Mucosa of descending colon (tissue), 3 donors: ENCODE measurements around the gene EMP3. TPM values are rescaled to one million over a fixed set of nuclear protein-coding genes. Genes with fewer than 3 reads are reported as not detected.

Experiments
- ATAC-seq: fragments of 200-7000 bp; cut with Tn5 transposase; one replicate; pipeline ENCODE4 v1.9.1; 2020; ENCODE audit warnings: mild to moderate bottlenecking, moderate library complexity
- DNase-seq, 3 donors: peaks; one replicate each; pipeline ENCODE4 v3.0.0-alpha.2; 2020
- H3K36me3 ChIP-seq: fragments of 200-600 bp; one replicate; pipeline ENCODE4 v1.8.0; 2021; ENCODE audit warnings: low read depth, mild to moderate bottlenecking
- H3K4me1 ChIP-seq: fragments of 200-600 bp; one replicate; pipeline ENCODE4 v1.8.0; 2021; ENCODE audit warnings: low read depth, mild to moderate bottlenecking
- H3K4me3 ChIP-seq: fragments of 200-600 bp; one replicate; pipeline ENCODE4 v1.8.0; 2021; ENCODE audit warnings: mild to moderate bottlenecking
- H3K9me3 ChIP-seq: fragments of 200-600 bp; one replicate; pipeline ENCODE4 v1.8.0; 2021; ENCODE audit warnings: mild to moderate bottlenecking
- intact Hi-C, 2 donors: fragments of 100-400 bp; cut with DNase I in 1 of 2; cut with micrococcal nuclease in 1 of 2; formaldehyde crosslinking; loops; one replicate each; pipeline versions ENCODE4 v1.11.0 to v1.11.1; 2022; cut with DNase I, micrococcal nuclease
- total RNA-seq, 3 donors: library from RNA; stranded (reverse); fragmentation: NEBNext Ultra II Directional in 2 of 3; extraction: Animal tissue kit (Norgen Biotek cat#: 25700) in 2 of 3; gene quantifications; one replicate each; pipeline versions ENCODE4 v1.2.1 to v1.2.4, GENCODE V29; 2021 to 2023
- TF ChIP-seq, protein P1 (sequence below): fragments of 200-600 bp; IDR thresholded peaks from one replicate; pipeline ENCODE4 v1.8.0; 2022; ENCODE audit warnings: antibody characterized with exemption, mild to moderate bottlenecking
- donor health status: DM: no; HTN: no; CAD: no; lungs with moderate emphysema.
- donor health status: DM: no; HTN: no; CAD: no.
- donor health status: DM: no; HTN: yes; CAD: no.

The EMP3 gene
- total RNA-seq, 3 donors from 2014 or later, result 10.3 to 109 (median 36.2) TPM

DNA sequence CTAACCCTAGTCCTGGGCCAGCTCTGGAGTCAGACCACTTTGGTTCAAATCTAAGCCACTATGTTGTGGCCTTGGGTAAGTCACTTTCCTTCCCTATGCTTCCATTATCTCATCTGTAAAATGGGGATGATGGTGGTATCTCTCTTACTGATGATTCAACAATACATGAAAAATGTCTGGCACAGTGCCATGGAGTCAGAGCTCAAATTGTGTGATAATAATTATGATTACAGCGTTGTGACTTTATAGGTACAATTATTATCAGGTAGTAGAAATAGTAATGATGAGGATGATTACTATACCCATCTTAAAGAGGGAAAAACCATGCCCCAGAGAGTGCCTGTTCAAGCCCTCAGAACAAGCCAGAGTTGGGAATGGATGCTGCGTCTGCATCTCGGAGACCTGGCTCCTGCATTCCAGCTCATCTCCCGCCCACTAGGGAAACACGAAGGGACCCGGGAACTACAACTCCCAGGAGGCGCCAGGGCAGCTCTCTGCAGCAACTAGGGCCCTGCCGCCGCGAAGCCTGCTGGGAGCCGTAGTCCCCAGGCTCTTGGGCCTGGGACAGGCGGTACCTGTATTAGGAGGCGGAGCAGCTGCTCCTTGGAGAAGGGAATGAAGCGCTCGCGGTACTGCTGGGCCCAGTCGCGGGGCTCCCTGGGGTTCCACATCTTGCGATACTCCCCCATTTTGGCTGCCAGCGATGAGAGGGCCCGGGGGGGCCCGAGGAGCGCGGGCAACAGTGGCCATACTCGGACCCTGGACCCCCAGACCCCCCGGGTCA is 37.6 kb downstream of the EMP3 start:
- peak; percentile 84 for ATAC-seq
- peaks cover 3% of the 10 kb centered on the region for H3K4me1 ChIP-seq
- TF ChIP-seq, protein P1, sequence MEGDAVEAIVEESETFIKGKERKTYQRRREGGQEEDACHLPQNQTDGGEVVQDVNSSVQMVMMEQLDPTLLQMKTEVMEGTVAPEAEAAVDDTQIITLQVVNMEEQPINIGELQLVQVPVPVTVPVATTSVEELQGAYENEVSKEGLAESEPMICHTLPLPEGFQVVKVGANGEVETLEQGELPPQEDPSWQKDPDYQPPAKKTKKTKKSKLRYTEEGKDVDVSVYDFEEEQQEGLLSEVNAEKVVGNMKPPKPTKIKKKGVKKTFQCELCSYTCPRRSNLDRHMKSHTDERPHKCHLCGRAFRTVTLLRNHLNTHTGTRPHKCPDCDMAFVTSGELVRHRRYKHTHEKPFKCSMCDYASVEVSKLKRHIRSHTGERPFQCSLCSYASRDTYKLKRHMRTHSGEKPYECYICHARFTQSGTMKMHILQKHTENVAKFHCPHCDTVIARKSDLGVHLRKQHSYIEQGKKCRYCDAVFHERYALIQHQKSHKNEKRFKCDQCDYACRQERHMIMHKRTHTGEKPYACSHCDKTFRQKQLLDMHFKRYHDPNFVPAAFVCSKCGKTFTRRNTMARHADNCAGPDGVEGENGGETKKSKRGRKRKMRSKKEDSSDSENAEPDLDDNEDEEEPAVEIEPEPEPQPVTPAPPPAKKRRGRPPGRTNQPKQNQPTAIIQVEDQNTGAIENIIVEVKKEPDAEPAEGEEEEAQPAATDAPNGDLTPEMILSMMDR, result no peak

DNA sequence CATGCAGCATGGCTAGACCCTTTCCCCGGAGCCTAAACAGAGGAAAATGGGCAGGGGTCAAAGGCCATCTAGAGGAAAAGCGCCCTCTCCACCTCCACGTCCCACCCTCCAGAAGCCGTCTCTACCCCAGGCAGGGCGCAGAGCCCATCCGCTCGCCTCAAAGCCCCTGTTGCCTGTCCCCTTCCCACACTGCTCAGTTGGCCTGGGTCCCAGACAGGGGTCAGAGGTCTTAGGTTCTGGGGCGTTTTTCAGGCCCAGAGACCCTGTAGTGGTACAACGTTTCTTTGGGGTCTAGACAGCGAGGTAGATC is 38.1 kb downstream of the EMP3 start:
- DNase-seq, result peak in 2 of 3 donors; percentile 80 to 82
- Histone ChIP-seq H3K4me3 (peak overlapping the region; percentile 28), H3K4me1 (peaks cover 9% of the 10 kb centered on the region), H3K9me3 (no peaks in the 10 kb centered on the region), H3K36me3 (no peaks in the 10 kb centered on the region)
- peak; percentile 23 for ATAC-seq
- TF ChIP-seq, protein P1, result no peak
- intact Hi-C loops, result no loop called here

More for the DNA sequence above, 37.6 kb downstream of the EMP3 start:
- no peaks in the 10 kb centered on the region for H3K36me3 ChIP-seq
- no peaks in the 10 kb centered on the region for H3K9me3 ChIP-seq
- intact Hi-C loops, result no loop called here
- peak overlapping the region; percentile 28 for H3K4me3 ChIP-seq
- peak; percentile 96 to 98 (median 96) for DNase-seq

DNA sequence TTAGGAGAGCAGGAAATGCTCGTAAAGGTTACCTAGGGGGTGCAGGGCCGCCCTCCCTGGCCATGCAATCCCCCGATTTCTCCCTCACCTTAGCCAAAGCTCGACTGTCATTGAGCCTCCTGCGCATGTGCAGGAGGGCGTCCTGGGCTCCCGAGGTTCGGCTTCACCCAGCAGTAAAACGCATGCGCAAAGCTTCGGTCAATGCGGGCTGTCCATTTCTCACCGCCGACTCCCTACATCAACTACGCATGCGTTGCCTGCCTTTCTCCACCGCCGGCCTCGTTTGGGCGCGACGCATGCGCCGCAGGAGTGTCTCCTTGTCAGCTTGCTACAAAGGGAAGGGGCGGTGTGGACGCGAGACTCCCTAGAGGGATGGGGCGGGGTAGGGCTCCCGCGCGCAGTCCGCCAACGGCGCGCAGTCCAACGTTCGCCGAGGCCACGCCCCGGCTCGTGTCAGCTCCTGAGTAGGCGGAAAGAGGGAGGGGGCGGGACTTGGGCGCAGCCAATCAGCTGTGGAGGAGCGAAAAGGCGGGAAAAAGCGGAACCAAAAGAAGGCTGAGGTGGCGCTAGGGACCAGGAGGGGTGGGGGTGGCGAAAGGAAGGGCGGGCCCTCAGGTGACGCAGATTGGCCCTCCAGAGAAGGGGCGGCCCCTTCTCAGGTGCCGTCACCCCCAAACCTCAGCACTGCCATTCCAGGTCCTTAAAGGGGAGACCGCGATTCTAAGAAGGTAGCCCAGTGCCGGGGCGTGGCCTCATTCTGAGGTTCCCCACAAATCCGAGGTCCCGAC is 38.7 kb downstream of the EMP3 start, which contains the start of the genes SYNGR4 and TMEM143:
Gene SYNGR4 (plus strand): TSS at position 558 of the 788 bp plus-strand sequence. CDS start 1,476 bp downstream, outside the sequence.
Gene TMEM143 (minus strand): TSS at position 131 of the 788 bp plus-strand sequence. CDS start 20 bp downstream, at position 111.
- Histone ChIP-seq H3K36me3 (no peaks in the 10 kb centered on the region), H3K4me1 (peaks cover 11% of the 10 kb centered on the region), H3K9me3 (no peaks in the 10 kb centered on the region), H3K4me3 (peak within 1 kb of the TSS; percentile 28)
- TF ChIP-seq, protein P1, result peak; percentile 9
- peak; percentile 90 for ATAC-seq
- intact Hi-C loops, result no loop called here
- DNase-seq, result peak; percentile 98 to 100 (median 98)

DNA sequence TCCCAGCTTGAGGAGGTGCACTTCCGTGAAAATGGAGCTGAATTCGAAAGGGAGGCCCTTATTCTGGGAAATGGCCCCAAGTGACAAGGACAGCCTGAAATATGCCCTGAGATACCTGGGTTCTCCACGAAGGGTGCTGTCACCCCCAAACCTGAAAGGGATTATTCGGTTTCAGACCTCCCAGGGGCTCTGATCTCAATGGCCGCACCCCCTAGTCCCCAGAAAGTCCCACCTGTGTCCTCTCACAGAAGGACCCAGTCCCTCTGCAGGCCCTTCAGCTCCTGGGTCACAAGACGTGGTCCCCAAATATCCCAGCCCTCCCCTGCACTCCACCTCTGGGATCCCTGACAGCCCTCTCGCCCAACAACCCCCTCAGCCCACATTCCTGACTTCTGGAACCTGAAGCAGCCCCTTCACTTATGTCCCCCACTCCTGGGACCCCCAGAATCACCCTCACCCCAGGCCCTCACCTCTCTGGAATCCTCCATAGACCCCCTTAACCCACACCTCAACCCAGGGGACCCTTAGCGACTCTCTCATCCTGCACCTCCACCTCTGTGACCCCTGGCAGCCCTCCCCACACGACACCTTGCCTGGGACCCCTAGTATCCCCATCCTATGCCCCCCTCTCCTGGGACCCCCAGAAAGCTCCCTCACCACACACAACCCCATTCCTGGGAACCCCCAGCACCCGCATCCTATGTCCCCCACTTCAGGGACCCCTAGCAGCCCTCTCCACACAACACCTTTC is 39.4 kb downstream of the EMP3 start:
- ATAC-seq (no peak), DNase-seq (peak in 2 of 3 donors; percentile 32 to 59)
- peaks cover 16% of the 10 kb centered on the region for H3K4me1 ChIP-seq
- H3K36me3 ChIP-seq, result no peaks in the 10 kb centered on the region
- no peak overlapping the region for H3K4me3 ChIP-seq
- TF ChIP-seq, protein P1, result no peak
- intact Hi-C loops, result no loop called here
- H3K9me3 ChIP-seq, result no peaks in the 10 kb centered on the region

DNA sequence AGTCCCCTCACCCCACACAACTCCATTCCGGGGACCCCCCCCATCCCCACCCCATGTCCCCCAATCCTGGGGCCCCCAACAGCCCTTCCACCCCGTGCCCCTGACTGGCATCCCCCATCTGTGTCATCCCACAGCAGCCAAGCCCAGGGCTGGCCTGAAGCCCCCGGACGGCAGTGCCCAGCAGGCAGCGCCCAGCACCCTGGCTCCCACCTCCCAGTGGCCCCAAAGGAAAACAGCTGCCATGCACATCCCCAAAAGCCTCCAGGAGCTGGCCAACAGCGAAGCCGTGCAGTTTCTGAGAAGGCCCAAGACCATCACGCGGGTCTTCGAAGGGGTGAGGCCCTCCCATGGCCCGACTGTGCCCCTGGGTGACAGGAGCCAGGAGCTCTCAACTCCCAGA is 40.2 kb downstream of the EMP3 start:
- intact Hi-C loops, result no loop called here
- ATAC-seq, result no peak
- no peak overlapping the region for H3K4me3 ChIP-seq
- TF ChIP-seq, protein P1, result no peak
- no peaks in the 10 kb centered on the region for H3K36me3 ChIP-seq
- peaks cover 16% of the 10 kb centered on the region for H3K4me1 ChIP-seq
- peak in 2 of 3 donors; percentile 38 to 59 for DNase-seq
- H3K9me3 ChIP-seq, result no peaks in the 10 kb centered on the region
